ENCODE data around the gene RUVBL2.

Gene RUVBL2

GRCh38 chr19:48966541-48967345 is 26.9 kb upstream of the RUVBL2 start:
- peak overlapping the region; percentile 91 for H3K9ac ChIP-seq (ENCODE audit: low read length)
- H3K27me3 ChIP-seq (ENCODE audit: low read depth, low read length): no peaks in the 10 kb centered on the region
- H3K4me1 ChIP-seq (ENCODE audit: low read length): peaks cover 69% of the 10 kb centered on the region
- peaks cover 46% of the 10 kb centered on the region for H3K36me3 ChIP-seq (replicated peaks; ENCODE audit: low read depth, low read length)
- no peaks in the 10 kb centered on the region for H3K9me3 ChIP-seq (ENCODE audit: insufficient read depth, low read length)
- H3K4me2 ChIP-seq (ENCODE audit: low read length): peak overlapping the region; percentile 88
- TF ChIP-seq, protein P1, sequence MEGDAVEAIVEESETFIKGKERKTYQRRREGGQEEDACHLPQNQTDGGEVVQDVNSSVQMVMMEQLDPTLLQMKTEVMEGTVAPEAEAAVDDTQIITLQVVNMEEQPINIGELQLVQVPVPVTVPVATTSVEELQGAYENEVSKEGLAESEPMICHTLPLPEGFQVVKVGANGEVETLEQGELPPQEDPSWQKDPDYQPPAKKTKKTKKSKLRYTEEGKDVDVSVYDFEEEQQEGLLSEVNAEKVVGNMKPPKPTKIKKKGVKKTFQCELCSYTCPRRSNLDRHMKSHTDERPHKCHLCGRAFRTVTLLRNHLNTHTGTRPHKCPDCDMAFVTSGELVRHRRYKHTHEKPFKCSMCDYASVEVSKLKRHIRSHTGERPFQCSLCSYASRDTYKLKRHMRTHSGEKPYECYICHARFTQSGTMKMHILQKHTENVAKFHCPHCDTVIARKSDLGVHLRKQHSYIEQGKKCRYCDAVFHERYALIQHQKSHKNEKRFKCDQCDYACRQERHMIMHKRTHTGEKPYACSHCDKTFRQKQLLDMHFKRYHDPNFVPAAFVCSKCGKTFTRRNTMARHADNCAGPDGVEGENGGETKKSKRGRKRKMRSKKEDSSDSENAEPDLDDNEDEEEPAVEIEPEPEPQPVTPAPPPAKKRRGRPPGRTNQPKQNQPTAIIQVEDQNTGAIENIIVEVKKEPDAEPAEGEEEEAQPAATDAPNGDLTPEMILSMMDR (IDR thresholded peaks at IDR 0.05; ENCODE audit: low read depth, low read length): no peak
- H2AFZ ChIP-seq (ENCODE audit: low read depth, low read length): no peak overlapping the region
- peaks cover 34% of the 10 kb centered on the region for H3K79me2 ChIP-seq (ENCODE audit: low read length)
- peak overlapping the region; percentile 77 for H3K27ac ChIP-seq (ENCODE audit: low read length)
- peaks cover 21% of the 10 kb centered on the region for H4K20me1 ChIP-seq (ENCODE audit: insufficient read depth, low read length)
- H3K4me3 ChIP-seq (ENCODE audit: low read length): peak overlapping the region; percentile 91

DNA sequence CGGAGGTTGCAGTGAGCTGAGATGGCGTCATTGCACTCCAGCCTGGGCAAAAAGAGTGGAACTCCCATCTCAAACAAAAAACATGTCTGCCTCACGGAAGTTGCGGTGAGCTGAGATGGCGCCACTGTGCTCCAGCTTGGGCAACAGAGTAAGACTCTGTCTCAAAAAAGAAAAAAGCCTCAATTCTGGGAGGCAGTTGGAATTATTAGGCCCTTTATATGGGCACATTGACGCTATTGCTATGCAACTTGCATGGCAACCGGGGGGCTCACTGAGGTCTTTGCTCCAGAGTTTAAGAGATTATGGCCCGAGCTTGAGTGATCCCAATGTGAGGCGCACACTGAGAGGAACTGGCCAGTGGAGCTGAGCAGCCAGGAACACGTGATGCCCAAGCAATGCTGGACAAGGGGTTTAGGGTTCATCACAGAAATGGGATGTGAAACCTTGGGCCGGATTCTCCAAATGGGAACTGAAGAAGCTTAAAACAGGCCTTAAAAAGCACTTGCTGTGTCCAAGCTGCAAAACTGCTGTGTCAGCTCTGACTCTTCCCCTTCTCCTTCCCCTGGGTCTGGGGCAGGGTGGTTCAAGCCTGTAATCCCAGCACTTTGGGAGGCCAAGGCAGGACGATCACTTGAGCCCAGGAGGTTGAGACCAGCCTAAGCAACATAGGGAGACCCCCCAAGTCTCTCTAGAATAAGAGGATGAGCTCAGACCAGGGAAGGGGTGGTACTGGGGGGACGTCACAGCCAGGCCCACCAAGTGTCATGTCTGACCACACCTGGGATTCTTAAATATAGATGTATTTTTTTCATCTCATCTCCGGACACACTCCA is 26.1 kb upstream of the RUVBL2 start:
- Histone ChIP-seq H3K9ac (ENCODE audit: low read length) (peak overlapping the region; percentile 40), H2AFZ (ENCODE audit: low read depth, low read length) (no peak overlapping the region), H3K9me3 (ENCODE audit: insufficient read depth, low read length) (no peaks in the 10 kb centered on the region), H3K27ac (ENCODE audit: low read length) (peak overlapping the region; percentile 77), H4K20me1 (ENCODE audit: insufficient read depth, low read length) (peaks cover 21% of the 10 kb centered on the region), H3K36me3 (replicated peaks; ENCODE audit: low read depth, low read length) (peaks cover 46% of the 10 kb centered on the region), H3K79me2 (ENCODE audit: low read length) (peaks cover 34% of the 10 kb centered on the region), H3K27me3 (ENCODE audit: low read depth, low read length) (no peaks in the 10 kb centered on the region), H3K4me3 (ENCODE audit: low read length) (peak overlapping the region; percentile 91), H3K4me2 (ENCODE audit: low read length) (peak overlapping the region; percentile 88), H3K4me1 (ENCODE audit: low read length) (peaks cover 61% of the 10 kb centered on the region)
- TF ChIP-seq, protein P1 (IDR thresholded peaks at IDR 0.05; ENCODE audit: low read depth, low read length): no peak; the same call in 1 of the 2 replicates
- TF ChIP-seq EZH2phosphoT487 (IDR thresholded peaks at IDR 0.05; ENCODE audit: low read depth): no peak

DNA sequence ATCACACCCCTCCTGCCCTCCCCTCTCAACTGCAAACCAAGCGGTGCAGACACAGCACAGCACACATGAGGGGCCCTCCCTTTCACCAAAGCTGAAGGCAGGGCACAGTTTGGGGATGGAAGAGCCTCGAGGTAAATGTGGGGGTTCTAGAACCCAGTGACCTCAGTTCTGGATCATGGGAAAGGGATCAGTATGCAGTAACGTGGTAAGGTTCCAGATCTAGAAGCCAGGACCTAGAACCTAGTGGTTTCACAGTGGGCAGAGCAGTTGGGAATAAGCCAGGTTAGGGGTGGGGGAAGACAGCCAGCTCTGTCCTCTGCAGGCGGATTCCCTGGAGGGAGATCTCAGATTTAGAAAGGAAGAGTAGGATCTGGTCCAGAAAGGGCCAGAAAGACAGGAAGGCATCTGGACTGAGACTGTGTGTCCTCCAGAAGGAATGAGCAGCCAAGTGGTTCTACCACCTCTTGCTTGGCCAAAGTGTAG is 25.5 kb upstream of the RUVBL2 start:
- peak overlapping the region; percentile 91; the same call in 1 of the 2 replicates for H3K4me3 ChIP-seq (ENCODE audit: low read length)
- H3K9me3 ChIP-seq (ENCODE audit: insufficient read depth, low read length): no peaks in the 10 kb centered on the region
- H3K4me1 ChIP-seq (ENCODE audit: low read length): peaks cover 54% of the 10 kb centered on the region
- peak overlapping the region; percentile 88 for H3K4me2 ChIP-seq (ENCODE audit: low read length)
- H3K9ac ChIP-seq (ENCODE audit: low read length): peak overlapping the region; percentile 40; the same call in 1 of the 2 replicates
- H3K36me3 ChIP-seq (replicated peaks; ENCODE audit: low read depth, low read length): peaks cover 48% of the 10 kb centered on the region
- TF ChIP-seq, protein P1 (IDR thresholded peaks at IDR 0.05; ENCODE audit: low read depth, low read length): no peak
- no peak for TF ChIP-seq EZH2phosphoT487 (IDR thresholded peaks at IDR 0.05; ENCODE audit: low read depth)
- H3K79me2 ChIP-seq (ENCODE audit: low read length): peaks cover 34% of the 10 kb centered on the region
- H3K27me3 ChIP-seq (ENCODE audit: low read depth, low read length): no peaks in the 10 kb centered on the region
- peaks cover 21% of the 10 kb centered on the region for H4K20me1 ChIP-seq (ENCODE audit: insufficient read depth, low read length)
- H3K27ac ChIP-seq (ENCODE audit: low read length): peak overlapping the region; percentile 77
- no peak overlapping the region for H2AFZ ChIP-seq (ENCODE audit: low read depth, low read length)

DNA sequence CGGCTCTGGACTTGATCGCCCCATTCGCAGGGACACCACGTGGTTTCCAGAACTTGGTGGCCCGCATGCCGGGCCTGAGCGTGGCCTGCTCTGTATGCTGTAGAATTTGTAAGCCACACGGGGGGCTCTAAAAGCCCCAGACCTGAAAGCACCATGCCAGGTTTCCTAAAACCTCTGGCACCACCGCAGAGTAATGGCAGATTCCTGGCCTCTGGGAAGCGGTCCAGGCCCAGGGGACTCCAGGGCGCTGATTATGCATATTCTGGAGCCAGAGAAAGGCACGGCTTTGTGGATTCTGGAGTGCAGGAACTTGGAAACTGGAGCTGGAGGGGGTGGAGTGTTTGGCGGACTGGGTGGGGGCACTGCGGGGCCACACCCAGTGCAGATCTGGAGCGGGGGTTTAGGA is 24.9 kb upstream of the RUVBL2 start:
- peaks cover 48% of the 10 kb centered on the region for H3K4me1 ChIP-seq (ENCODE audit: low read length)
- H3K9ac ChIP-seq (ENCODE audit: low read length): no peak overlapping the region
- no peaks in the 10 kb centered on the region for H3K9me3 ChIP-seq (ENCODE audit: insufficient read depth, low read length)
- H3K27me3 ChIP-seq (ENCODE audit: low read depth, low read length): no peaks in the 10 kb centered on the region
- H3K4me2 ChIP-seq (ENCODE audit: low read length): no peak overlapping the region
- H4K20me1 ChIP-seq (ENCODE audit: insufficient read depth, low read length): peaks cover 21% of the 10 kb centered on the region
- H3K4me3 ChIP-seq (ENCODE audit: low read length): no peak overlapping the region
- H3K79me2 ChIP-seq (ENCODE audit: low read length): peaks cover 34% of the 10 kb centered on the region
- no peak overlapping the region for H3K27ac ChIP-seq (ENCODE audit: low read length)
- no peak overlapping the region for H2AFZ ChIP-seq (ENCODE audit: low read depth, low read length)
- TF ChIP-seq, protein P1 (IDR thresholded peaks at IDR 0.05; ENCODE audit: low read depth, low read length): no peak
- no peak for TF ChIP-seq EZH2phosphoT487 (IDR thresholded peaks at IDR 0.05; ENCODE audit: low read depth)
- peaks cover 51% of the 10 kb centered on the region for H3K36me3 ChIP-seq (replicated peaks; ENCODE audit: low read depth, low read length)
